HG03469 (cell line): ENCODE results near the gene RPUSD4.

Experiments
- ATAC-seq: cut with Tn5 transposase; IDR thresholded peaks from one replicate; pipeline ENCODE4 v1.9.1; 2021; ENCODE audit warnings: mild to moderate bottlenecking, moderate library complexity, moderate number of reproducible peaks; ENCODE audit not compliant: unreplicated experiment

The RPUSD4 gene

GRCh38 chr11:126185259-126186024, 26.0 kb downstream of the RPUSD4 start:
- ATAC-seq, result no peak

GRCh38 chr11:126182787-126183445, 28.5 kb downstream of the RPUSD4 start:
- ATAC-seq, result no peak

GRCh38 chr11:126181939-126182730, 29.3 kb downstream of the RPUSD4 start:
- ATAC-seq, result no peak

GRCh38 chr11:126176853-126177470, 34.5 kb downstream of the RPUSD4 start:
- ATAC-seq, result no peak

GRCh38 chr11:126175393-126175792, 36.1 kb downstream of the RPUSD4 start:
- no peak for ATAC-seq

GRCh38 chr11:126174816-126175215, 36.6 kb downstream of the RPUSD4 start:
- no peak for ATAC-seq

- ATAC-seq, result no peak
Measured at GRCh38 chr11:126173257-126173656, 38.2 kb downstream of the RPUSD4 start.

GRCh38 chr11:126172596-126173038, 38.8 kb downstream of the RPUSD4 start:
- no peak for ATAC-seq

- ATAC-seq, result no peak
Measured at GRCh38 chr11:126169291-126169690, 42.2 kb downstream of the RPUSD4 start.

GRCh38 chr11:126167488-126167887, 44.0 kb downstream of the RPUSD4 start:
- no peak for ATAC-seq

- no peak for ATAC-seq
Measured at GRCh38 chr11:126166413-126166812, 45.0 kb downstream of the RPUSD4 start.

GRCh38 chr11:126165757-126166156, 45.7 kb downstream of the RPUSD4 start:
- no peak for ATAC-seq

GRCh38 chr11:126165311-126165720, 46.1 kb downstream of the RPUSD4 start:
- ATAC-seq, result no peak

- no peak for ATAC-seq
Measured at GRCh38 chr11:126164781-126165180, 46.7 kb downstream of the RPUSD4 start.

- no peak for ATAC-seq
Measured at GRCh38 chr11:126163779-126164178, 47.7 kb downstream of the RPUSD4 start.

- no peak for ATAC-seq
Measured at GRCh38 chr11:126163074-126163700, 48.3 kb downstream of the RPUSD4 start.

- ATAC-seq, result no peak
Measured at GRCh38 chr11:126162306-126163030, 49.0 kb downstream of the RPUSD4 start.

GRCh38 chr11:126161023-126161391, 50.4 kb downstream of the RPUSD4 start:
- no peak for ATAC-seq

- ATAC-seq, result no peak
Measured at GRCh38 chr11:126160345-126161022, 51.0 kb downstream of the RPUSD4 start.
